Caco-2 (cell line): ENCODE measurements around the gene TPM1. TPM values are rescaled to one million over a fixed set of nuclear protein-coding genes. Genes with fewer than 3 reads are reported as not detected.

Source experiments
- BruUV-seq: library from RNA; stranded (reverse); fragments of 400-500 nt; replicated peaks from 2 replicates; lab custom pipeline; 2021; lab: Mats Ljungman, UMichigan
- CTCF ChIA-PET: fragments of 300-600 bp; sonication (Branson Sonifier 250); formaldehyde crosslinking; loops from one replicate; lab custom pipeline; 2022; ENCODE audit warnings: antibody characterized with exemption; lab: Charles Lee
- POLR2A ChIA-PET: fragments of 300-600 bp; sonication (Branson Sonifier 250); formaldehyde crosslinking; loops from one replicate; lab custom pipeline; 2022; ENCODE audit warnings: antibody characterized with exemption; lab: Charles Lee
- DNase-seq, 2 experiments: peaks; one replicate each; pipeline versions ENCODE4 v3.0.0 to v3.0.0-alpha.2; 2020 to 2022
- H3K27me3 ChIP-seq: replicated peaks from 2 replicates; pipeline ENCODE4 v1.6.0; 2011; ENCODE audit warnings: low read length; ENCODE audit not compliant: control insufficient read depth, insufficient read depth
- H3K36me3 ChIP-seq: 2 replicates; pipeline ENCODE4 v1.5.1; 2011; ENCODE audit warnings: low read length; ENCODE audit not compliant: control insufficient read depth, insufficient read depth
- H3K4me1 ChIP-seq: fragments of 250-450 bp; sonication (Bioruptor Pico); 2 replicates; pipeline ENCODE4 v1.5.1; 2020; ENCODE audit warnings: mild to moderate bottlenecking
- H3K4me3 ChIP-seq: 2 replicates; pipeline ENCODE4 v1.5.1; 2011; ENCODE audit warnings: low read depth, mild to moderate bottlenecking, control low read depth, low read length
- H3K9me3 ChIP-seq: fragments of 250-450 bp; sonication (Bioruptor Pico); 2 replicates; pipeline ENCODE4 v1.5.1; 2020; ENCODE audit warnings: mild to moderate bottlenecking, moderate library complexity
- H3K27ac Mint-ChIP-seq: one replicate; pipeline ENCODE4 v1.8.0; 2022; ENCODE audit warnings: mixed read lengths; ENCODE audit not compliant: unreplicated experiment
- H3K27me3 Mint-ChIP-seq: one replicate; pipeline ENCODE4 v1.8.0; 2022; ENCODE audit warnings: mixed read lengths; ENCODE audit not compliant: insufficient read depth, unreplicated experiment
- H3K36me3 Mint-ChIP-seq: one replicate; pipeline ENCODE4 v1.8.0; 2022; ENCODE audit warnings: mild to moderate bottlenecking, mixed read lengths; ENCODE audit not compliant: insufficient read depth, unreplicated experiment
- H3K4me1 Mint-ChIP-seq: one replicate; pipeline ENCODE4 v1.8.0; 2022; ENCODE audit warnings: low read depth, mixed read lengths; ENCODE audit not compliant: unreplicated experiment
- H3K4me3 Mint-ChIP-seq: one replicate; pipeline ENCODE4 v1.8.0; 2022; ENCODE audit warnings: mild to moderate bottlenecking, moderate library complexity, mixed read lengths; ENCODE audit not compliant: unreplicated experiment
- H3K9me3 Mint-ChIP-seq: one replicate; pipeline ENCODE4 v1.8.0; 2022; ENCODE audit warnings: mixed read lengths; ENCODE audit not compliant: unreplicated experiment
- CTCF ChIP-seq, 2 experiments: fragments of 200-600 bp in 1 of 2; IDR thresholded peaks; 1 replicate in 1 of 2; 2 replicates in 1 of 2; pipeline versions ENCODE4 v1.5.1 to v1.8.0; 2011 to 2022; ENCODE audit warnings: antibody characterized with exemption in 1 of 2, control low read depth in 1 of 2, inconsistent platforms in 1 of 2, low read depth in 1 of 2, low read length in 1 of 2, mild to moderate bottlenecking in 1 of 2, moderate library complexity in 1 of 2; ENCODE audit not compliant: insufficient read depth in 1 of 2, severe bottlenecking in 1 of 2, unreplicated experiment in 1 of 2
- intact Hi-C: fragments of 100-400 bp; cut with micrococcal nuclease; formaldehyde crosslinking; loops from one replicate; pipeline ENCODE4 v1.10.0; 2022; ENCODE audit not compliant: unreplicated experiment
- total RNA-seq: library from RNA; stranded (reverse); gene quantifications from 2 replicates; pipeline ENCODE4 v1.2.3, GENCODE V29; 2022

The TPM1 gene
- total RNA-seq, 1 experiment from 2014 or later, result 193 TPM

- Mint-ChIP-seq H3K4me1 (peaks cover 61% of the 10 kb centered on the region), H3K27ac (peak overlapping the region; percentile 90), H3K4me3 (peak overlapping the region; percentile 90), H3K27me3 (no peaks in the 10 kb centered on the region), H3K9me3 (no peaks in the 10 kb centered on the region), H3K36me3 (peaks cover 95% of the 10 kb centered on the region)
- H3K4me3 ChIP-seq, result peak overlapping the region; percentile 81
- no peaks in the 10 kb centered on the region for H3K27me3 ChIP-seq
- no TSS peak for BruUV-seq
- peak; percentile 78 to 91 for TF ChIP-seq CTCF (IDR thresholded peaks at IDR 0.05; ENCODE audit: insufficient read depth in 1 of 2, low read depth in 1 of 2, low read length in 1 of 2, severe bottlenecking in 1 of 2, unreplicated experiment in 1 of 2)
- no peaks in the 10 kb centered on the region for H3K36me3 ChIP-seq
- H3K4me1 ChIP-seq, result peaks cover 64% of the 10 kb centered on the region
- ChIA-PET POLR2A (interaction anchor here (0.5 to 2.1 kb wide), 8 partner anchors 9 to 266 kb away, joined by 3 to 9 read pairs (median 4); no protein-coding TSS in a partner anchor), CTCF (interaction anchor here (0.6 to 2.2 kb wide), 29 partner anchors 9 to 1024 kb away, joined by 3 to 17 read pairs (median 4); partner anchors contain the start of gene APH1B)
- DNase-seq, result peak; percentile 95 to 97
- H3K9me3 ChIP-seq, result no peaks in the 10 kb centered on the region
- intact Hi-C loops, result loop anchor here (1.0 to 10.0 kb wide), 2 partner anchors 45 to 357 kb away; no protein-coding TSS in a partner anchor
Observed at GRCh38 chr15:63048115-63048775, 5.7 kb downstream of the TPM1 start.

- no peak for TF ChIP-seq CTCF (IDR thresholded peaks at IDR 0.05; ENCODE audit: insufficient read depth in 1 of 2, low read depth in 1 of 2, low read length in 1 of 2, severe bottlenecking in 1 of 2, unreplicated experiment in 1 of 2)
- Mint-ChIP-seq H3K27ac (peak overlapping the region; percentile 90), H3K9me3 (no peaks in the 10 kb centered on the region), H3K27me3 (no peaks in the 10 kb centered on the region), H3K4me3 (peak overlapping the region; percentile 90), H3K36me3 (peaks cover 100% of the 10 kb centered on the region), H3K4me1 (peaks cover 64% of the 10 kb centered on the region)
- Histone ChIP-seq H3K4me1 (peaks cover 70% of the 10 kb centered on the region), H3K4me3 (peak overlapping the region; percentile 81), H3K36me3 (no peaks in the 10 kb centered on the region), H3K27me3 (no peaks in the 10 kb centered on the region), H3K9me3 (no peaks in the 10 kb centered on the region)
- CTCF ChIA-PET, result interaction anchor here (0.6 to 2.2 kb wide), 19 partner anchors 8 to 307 kb away, joined by 3 to 17 read pairs (median 4); no protein-coding TSS in a partner anchor
- BruUV-seq, result no TSS peak
- DNase-seq, result peak; percentile 54 to 55
- POLR2A ChIA-PET, result interaction anchor here (2.1 kb wide), 1 partner anchor 45 kb away, joined by 9 read pairs; no protein-coding TSS in a partner anchor
- intact Hi-C loops, result loop anchor here (1.0 to 10.0 kb wide), 2 partner anchors 44 to 356 kb away; no protein-coding TSS in a partner anchor
Observed at GRCh38 chr15:63048776-63049665, 6.5 kb downstream of the TPM1 start.
